Measurements from ENCODE around the gene MAGEA6. TPM values are rescaled to one million over a fixed set of nuclear protein-coding genes. Genes with fewer than 3 reads are reported as not detected.
"Not testable (repeated sequence)": the region's sequence is repeated elsewhere in the genome, so short reads cannot be mapped to it uniquely, and the experiment has no call there.

Gene MAGEA6
- total RNA-seq, 2 experiments from 2014 or later = not detected

DNA sequence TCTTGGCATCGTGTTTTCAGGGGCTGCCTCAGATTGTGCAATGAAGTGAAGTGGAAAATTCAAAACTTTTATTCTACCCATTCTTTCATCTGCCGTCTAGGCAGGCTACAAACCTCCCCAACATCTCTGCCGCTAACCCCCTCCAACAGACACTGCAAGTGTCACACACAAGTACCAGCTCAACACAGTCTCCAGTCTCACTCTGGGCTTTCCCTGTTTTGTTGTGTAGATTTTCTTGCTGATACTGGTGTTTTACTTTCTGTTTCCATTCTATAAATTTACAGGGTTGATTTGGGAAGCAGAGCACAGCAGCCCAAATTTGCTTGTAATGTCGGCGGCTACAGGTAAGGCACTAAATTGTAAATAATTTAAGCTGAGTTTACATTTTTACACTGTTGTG lies 14.6 kb downstream of the MAGEA6 start:
- POLR2A ChIA-PET; H3K36me3 ChIP-seq (ENCODE audit: insufficient read depth, low read length); H4K20me1 ChIP-seq (ENCODE audit: insufficient read depth, low read length); DNase-seq (ENCODE audit: low spot score); H3K9me3 ChIP-seq (ENCODE audit: low read length); CTCF ChIA-PET (ENCODE audit: unreplicated experiment); H3K4me2 ChIP-seq (ENCODE audit: low read length); H3K4me1 ChIP-seq (ENCODE audit: insufficient read depth, low read length, poor library complexity, severe bottlenecking); H3K9me2 ChIP-seq (ENCODE audit: insufficient read depth, low read length); BruUV-seq (replicated peaks); H2AFZ ChIP-seq (ENCODE audit: low read length); H3K4me3 ChIP-seq (ENCODE audit: low read depth, low read length, poor library complexity, severe bottlenecking); H3K27ac ChIP-seq (ENCODE audit: low read depth, low read length, poor library complexity, severe bottlenecking); H3K79me2 ChIP-seq (ENCODE audit: insufficient read depth, low read depth, low read length); intact Hi-C loops (cut with micrococcal nuclease; ENCODE audit: unreplicated experiment): not testable (repeated sequence)

DNA sequence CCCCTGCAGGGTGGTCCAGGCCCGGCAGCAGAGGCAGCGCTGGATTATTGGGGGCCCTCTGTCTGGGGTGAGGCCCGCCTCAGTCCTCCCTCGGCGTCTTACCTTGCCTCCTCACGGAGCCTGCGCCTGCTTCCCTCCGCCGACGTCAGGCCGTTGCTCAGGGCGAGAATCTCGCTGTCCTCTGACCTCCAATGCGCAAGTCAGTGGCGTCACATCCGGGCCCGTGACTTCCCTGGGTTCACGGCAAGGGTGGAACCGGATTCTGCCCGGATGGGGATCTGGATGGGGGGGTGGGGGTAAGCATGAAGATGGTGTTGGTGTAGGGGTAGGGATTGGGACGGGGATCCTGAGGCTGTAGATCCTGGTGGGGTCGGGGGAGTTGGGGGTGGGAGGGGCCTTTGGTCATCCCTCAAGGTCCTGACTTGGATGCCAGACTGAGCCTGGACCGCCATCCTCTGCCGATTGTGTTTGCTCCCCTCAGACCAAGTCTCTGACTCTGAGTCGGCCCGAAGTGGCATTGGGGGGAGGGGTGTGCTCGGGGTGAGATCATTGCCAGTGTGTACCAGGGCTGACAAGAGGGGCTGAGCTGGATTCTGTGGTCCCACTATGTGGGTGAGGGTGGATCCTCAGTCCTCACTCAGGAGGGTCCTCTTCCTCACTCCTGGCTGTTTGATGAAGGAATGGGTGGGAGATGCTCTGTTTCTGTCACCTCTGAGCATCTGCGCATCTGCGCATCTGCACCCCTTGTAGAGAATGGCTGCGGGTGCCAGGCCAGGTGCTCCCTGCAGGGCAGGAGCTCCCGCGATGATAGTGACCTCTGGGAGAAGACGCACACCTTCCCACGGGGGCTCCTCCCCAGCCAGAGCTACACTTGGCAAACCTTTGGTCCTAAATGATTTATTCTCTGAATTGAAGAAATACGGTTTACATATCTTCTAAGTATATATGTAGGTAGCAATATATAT lies 15.5 kb downstream of the MAGEA6 start, which contains the start of gene MAGEA2:
TSS of gene MAGEA2 (minus strand) at position 157 of the 965 bp plus-strand sequence. CDS start 2,479 bp downstream, outside the sequence.
- H4K20me1 ChIP-seq (ENCODE audit: insufficient read depth, low read length); DNase-seq (ENCODE audit: low spot score); CTCF ChIA-PET (ENCODE audit: unreplicated experiment); H3K4me1 ChIP-seq (ENCODE audit: insufficient read depth, low read length, poor library complexity, severe bottlenecking); H3K9me2 ChIP-seq (ENCODE audit: insufficient read depth, low read length); H3K27ac ChIP-seq (ENCODE audit: low read depth, low read length, poor library complexity, severe bottlenecking); H3K79me2 ChIP-seq (ENCODE audit: insufficient read depth, low read depth, low read length); H3K9me3 ChIP-seq (ENCODE audit: low read length); POLR2A ChIA-PET; H3K4me3 ChIP-seq (ENCODE audit: low read depth, low read length, poor library complexity, severe bottlenecking); BruUV-seq (replicated peaks); H2AFZ ChIP-seq (ENCODE audit: low read length); H3K36me3 ChIP-seq (ENCODE audit: insufficient read depth, low read length); intact Hi-C loops (cut with micrococcal nuclease; ENCODE audit: unreplicated experiment); H3K4me2 ChIP-seq (ENCODE audit: low read length): not testable (repeated sequence)

GRCh38 chrX:152738560-152738959 lies 30.9 kb downstream of the MAGEA6 start:
- Histone ChIP-seq H3K4me1 (ENCODE audit: insufficient read depth, low read length, poor library complexity, severe bottlenecking) (no peaks in the 10 kb centered on the region), H3K36me3 (ENCODE audit: insufficient read depth, low read length) (no peaks in the 10 kb centered on the region), H3K4me3 (ENCODE audit: low read depth, low read length, poor library complexity, severe bottlenecking) (no peak overlapping the region), H3K9me3 (ENCODE audit: low read length) (no peaks in the 10 kb centered on the region), H3K27ac (ENCODE audit: low read depth, low read length, poor library complexity, severe bottlenecking) (no peak overlapping the region), H3K79me2 (ENCODE audit: insufficient read depth, low read depth, low read length) (no peaks in the 10 kb centered on the region), H2AFZ (ENCODE audit: low read length) (no peak overlapping the region), H4K20me1 (ENCODE audit: insufficient read depth, low read length) (no peaks in the 10 kb centered on the region), H3K9me2 (ENCODE audit: insufficient read depth, low read length) (no peaks in the 10 kb centered on the region), H3K4me2 (ENCODE audit: low read length) (no peak overlapping the region)
- no peak for DNase-seq (ENCODE audit: low spot score)
- ChIA-PET CTCF (ENCODE audit: unreplicated experiment) (no interaction called here), POLR2A (no interaction called here)
- intact Hi-C loops (cut with micrococcal nuclease; ENCODE audit: unreplicated experiment) = no loop called here
- no peak for TF ChIP-seq EZH2phosphoT487 (IDR thresholded peaks at IDR 0.05; ENCODE audit: borderline replicate concordance, low read depth, low read length)
- TF ChIP-seq, protein P1, sequence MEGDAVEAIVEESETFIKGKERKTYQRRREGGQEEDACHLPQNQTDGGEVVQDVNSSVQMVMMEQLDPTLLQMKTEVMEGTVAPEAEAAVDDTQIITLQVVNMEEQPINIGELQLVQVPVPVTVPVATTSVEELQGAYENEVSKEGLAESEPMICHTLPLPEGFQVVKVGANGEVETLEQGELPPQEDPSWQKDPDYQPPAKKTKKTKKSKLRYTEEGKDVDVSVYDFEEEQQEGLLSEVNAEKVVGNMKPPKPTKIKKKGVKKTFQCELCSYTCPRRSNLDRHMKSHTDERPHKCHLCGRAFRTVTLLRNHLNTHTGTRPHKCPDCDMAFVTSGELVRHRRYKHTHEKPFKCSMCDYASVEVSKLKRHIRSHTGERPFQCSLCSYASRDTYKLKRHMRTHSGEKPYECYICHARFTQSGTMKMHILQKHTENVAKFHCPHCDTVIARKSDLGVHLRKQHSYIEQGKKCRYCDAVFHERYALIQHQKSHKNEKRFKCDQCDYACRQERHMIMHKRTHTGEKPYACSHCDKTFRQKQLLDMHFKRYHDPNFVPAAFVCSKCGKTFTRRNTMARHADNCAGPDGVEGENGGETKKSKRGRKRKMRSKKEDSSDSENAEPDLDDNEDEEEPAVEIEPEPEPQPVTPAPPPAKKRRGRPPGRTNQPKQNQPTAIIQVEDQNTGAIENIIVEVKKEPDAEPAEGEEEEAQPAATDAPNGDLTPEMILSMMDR (conservative IDR thresholded peaks at IDR 0.05; ENCODE audit: low read length) = no peak
- BruUV-seq (replicated peaks) = no TSS peak

DNA sequence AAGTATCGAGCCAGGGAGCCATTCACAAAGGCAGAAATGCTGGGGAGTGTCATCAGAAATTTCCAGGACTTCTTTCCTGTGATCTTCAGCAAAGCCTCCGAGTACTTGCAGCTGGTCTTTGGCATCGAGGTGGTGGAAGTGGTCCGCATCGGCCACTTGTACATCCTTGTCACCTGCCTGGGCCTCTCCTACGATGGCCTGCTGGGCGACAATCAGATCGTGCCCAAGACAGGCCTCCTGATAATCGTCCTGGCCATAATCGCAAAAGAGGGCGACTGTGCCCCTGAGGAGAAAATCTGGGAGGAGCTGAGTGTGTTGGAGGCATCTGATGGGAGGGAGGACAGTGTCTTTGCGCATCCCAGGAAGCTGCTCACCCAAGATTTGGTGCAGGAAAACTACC lies 33.0 kb downstream of the MAGEA6 start:
- H3K9me3 ChIP-seq (ENCODE audit: low read length); POLR2A ChIA-PET; DNase-seq (ENCODE audit: low spot score); H4K20me1 ChIP-seq (ENCODE audit: insufficient read depth, low read length); H3K27ac ChIP-seq (ENCODE audit: low read depth, low read length, poor library complexity, severe bottlenecking); H2AFZ ChIP-seq (ENCODE audit: low read length); H3K9me2 ChIP-seq (ENCODE audit: insufficient read depth, low read length); H3K36me3 ChIP-seq (ENCODE audit: insufficient read depth, low read length); H3K4me1 ChIP-seq (ENCODE audit: insufficient read depth, low read length, poor library complexity, severe bottlenecking); CTCF ChIA-PET (ENCODE audit: unreplicated experiment); H3K4me2 ChIP-seq (ENCODE audit: low read length); intact Hi-C loops (cut with micrococcal nuclease; ENCODE audit: unreplicated experiment); BruUV-seq (replicated peaks); H3K79me2 ChIP-seq (ENCODE audit: insufficient read depth, low read depth, low read length); H3K4me3 ChIP-seq (ENCODE audit: low read depth, low read length, poor library complexity, severe bottlenecking): not testable (repeated sequence)

All from OCI-LY7 (cell line).